Fibroblast of mammary gland (primary cell): ENCODE results near the gene CTNND2.
A peak's percentile ranks its signal among the peaks of the same experiment; 100 is the strongest.

Experiments used
- DNase-seq: peaks from one replicate; pipeline ENCODE4 v3.0.0-alpha.2; 2010; ENCODE audit warnings: low read depth
- H3K4me3 ChIP-seq: 2 replicates; pipeline ENCODE4 v1.5.1; 2011; ENCODE audit warnings: low read depth, mild to moderate bottlenecking, low read length, moderate library complexity; ENCODE audit not compliant: control insufficient read depth
- TF ChIP-seq, protein P1 (sequence below): conservative IDR thresholded peaks from 2 replicates; pipeline ENCODE4 v1.5.1; 2011; ENCODE audit warnings: low read depth, low read length, inconsistent platforms; ENCODE audit not compliant: control insufficient read depth, insufficient read depth

The CTNND2 gene

DNA sequence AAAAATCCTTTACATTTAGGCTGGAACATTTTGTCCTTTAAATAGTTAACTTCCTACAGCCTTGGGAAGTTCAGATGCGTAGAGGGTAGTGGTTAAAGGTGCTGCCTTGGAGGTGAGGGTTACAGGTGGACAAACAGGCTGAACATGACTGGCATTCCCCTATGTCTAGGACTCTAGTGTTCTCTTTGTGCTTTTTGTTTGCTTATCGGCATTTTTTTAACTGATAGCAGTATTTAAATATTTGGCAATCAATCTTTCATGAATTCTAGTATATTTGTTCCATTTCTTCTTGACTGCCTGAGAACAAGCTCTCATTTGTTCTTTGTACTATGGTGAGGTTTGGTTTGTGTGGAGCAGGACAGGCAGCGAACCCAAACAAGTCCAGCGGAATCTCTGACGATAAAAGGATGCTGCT, 307.6 kb downstream of the CTNND2 start:
- DNase-seq = no peak
- TF ChIP-seq, protein P1, sequence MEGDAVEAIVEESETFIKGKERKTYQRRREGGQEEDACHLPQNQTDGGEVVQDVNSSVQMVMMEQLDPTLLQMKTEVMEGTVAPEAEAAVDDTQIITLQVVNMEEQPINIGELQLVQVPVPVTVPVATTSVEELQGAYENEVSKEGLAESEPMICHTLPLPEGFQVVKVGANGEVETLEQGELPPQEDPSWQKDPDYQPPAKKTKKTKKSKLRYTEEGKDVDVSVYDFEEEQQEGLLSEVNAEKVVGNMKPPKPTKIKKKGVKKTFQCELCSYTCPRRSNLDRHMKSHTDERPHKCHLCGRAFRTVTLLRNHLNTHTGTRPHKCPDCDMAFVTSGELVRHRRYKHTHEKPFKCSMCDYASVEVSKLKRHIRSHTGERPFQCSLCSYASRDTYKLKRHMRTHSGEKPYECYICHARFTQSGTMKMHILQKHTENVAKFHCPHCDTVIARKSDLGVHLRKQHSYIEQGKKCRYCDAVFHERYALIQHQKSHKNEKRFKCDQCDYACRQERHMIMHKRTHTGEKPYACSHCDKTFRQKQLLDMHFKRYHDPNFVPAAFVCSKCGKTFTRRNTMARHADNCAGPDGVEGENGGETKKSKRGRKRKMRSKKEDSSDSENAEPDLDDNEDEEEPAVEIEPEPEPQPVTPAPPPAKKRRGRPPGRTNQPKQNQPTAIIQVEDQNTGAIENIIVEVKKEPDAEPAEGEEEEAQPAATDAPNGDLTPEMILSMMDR = no peak
- H3K4me3 ChIP-seq = no peak overlapping the region

DNA sequence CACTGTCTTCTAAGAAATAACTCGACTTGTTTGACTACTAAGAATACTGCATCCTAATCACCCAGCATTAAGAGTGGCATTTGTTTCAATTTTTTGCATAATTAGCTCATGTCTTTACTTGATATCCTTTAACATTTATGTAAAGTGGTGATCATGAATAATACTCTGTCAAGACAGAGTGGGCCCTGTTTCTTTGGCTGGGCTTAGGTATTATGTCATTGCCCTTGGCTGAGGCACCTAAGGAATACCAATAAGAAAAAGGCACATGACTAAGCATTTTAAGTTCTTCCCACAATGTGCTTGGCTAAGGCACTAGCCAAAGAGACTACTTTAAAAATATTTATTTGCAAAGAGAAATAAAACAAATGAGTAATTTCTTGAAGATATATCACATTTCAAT, 308.1 kb downstream of the CTNND2 start:
- DNase-seq = peak; percentile 7
- H3K4me3 ChIP-seq = no peak overlapping the region
- TF ChIP-seq, protein P1 = no peak

DNA sequence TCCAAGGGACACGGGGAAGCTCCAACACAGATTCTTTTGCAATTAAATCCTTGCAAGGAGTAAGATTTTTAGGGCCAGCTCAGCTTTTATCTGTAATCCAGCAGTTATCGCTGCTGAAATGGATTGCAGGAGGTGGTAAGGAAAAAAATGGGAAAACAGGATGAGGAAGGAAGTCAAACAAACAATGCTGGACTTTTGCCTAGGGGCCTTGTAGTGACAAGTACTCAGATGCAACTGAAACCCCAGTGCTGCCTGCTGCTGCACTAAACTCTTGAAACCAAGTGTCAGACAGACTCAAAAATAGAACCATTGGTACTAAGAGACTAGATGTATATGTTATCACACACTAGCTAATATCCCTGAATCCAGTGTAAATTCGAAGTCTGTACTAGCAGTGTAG, 309.2 kb downstream of the CTNND2 start:
- no peak for DNase-seq

DNA sequence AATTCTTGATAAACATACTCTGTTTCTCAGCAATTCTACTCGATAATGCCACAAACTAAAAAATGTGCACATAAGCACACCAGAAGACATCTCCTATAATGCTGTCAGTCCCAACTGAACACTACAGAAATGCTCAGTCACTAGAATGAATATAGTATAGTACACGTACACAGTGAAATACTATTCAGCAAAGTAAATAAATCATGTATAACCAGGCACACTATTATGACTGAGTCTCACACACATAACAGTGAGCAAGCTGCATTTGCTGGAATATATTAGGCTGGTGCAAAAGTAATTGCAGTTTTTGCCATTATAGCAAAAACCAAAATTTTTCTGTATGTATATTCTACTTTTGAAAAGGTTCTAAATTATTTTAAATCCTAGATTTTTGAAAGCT, 310.2 kb downstream of the CTNND2 start:
- DNase-seq = no peak
- TF ChIP-seq, protein P1 = no peak

More for the DNA sequence above, 309.2 kb downstream of the CTNND2 start:
- no peak overlapping the region for H3K4me3 ChIP-seq
- TF ChIP-seq, protein P1 = no peak

DNA sequence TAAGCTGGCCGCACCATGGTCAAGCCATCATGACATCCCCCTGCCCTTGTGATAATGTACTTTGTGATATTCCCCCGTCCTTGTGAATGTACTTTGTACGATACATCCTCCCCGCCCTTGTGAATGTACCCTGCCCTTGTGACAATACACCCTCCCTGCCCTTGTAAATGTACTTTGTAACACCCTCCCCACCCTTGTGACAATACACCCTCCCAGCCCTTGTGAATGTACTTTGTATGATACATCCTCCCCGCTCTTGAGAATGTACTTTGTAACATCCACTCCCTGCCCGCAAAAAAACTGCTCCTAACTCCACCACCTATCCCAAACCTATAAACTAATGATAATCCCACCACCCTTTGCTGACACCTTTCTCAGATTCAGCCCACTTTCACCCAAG, 313.8 kb downstream of the CTNND2 start:
- no peak overlapping the region for H3K4me3 ChIP-seq
- no peak for DNase-seq
- TF ChIP-seq, protein P1 = no peak

More for the DNA sequence above, 310.2 kb downstream of the CTNND2 start:
- H3K4me3 ChIP-seq = no peak overlapping the region

DNA sequence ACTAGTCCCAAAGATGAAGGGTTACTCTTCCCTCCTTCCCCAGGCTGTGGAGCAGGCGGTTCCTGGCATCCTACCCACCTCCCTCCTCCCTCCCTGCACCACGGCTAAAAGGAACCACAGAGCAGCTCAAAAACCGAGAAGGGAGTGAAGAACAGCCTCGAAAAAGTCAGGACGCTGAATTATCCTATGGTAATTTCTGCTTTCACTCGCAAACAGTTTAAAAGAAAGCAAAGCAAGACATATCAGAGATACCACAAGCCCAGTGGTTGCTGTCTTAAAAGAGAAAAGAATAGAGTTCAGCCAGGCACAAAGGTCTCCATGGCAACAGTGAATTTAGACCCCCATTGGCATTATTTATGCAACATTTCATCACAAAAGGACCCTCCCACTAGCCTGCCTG, 315.4 kb downstream of the CTNND2 start:
- H3K4me3 ChIP-seq = no peak overlapping the region
- TF ChIP-seq, protein P1 = no peak
- no peak for DNase-seq

DNA sequence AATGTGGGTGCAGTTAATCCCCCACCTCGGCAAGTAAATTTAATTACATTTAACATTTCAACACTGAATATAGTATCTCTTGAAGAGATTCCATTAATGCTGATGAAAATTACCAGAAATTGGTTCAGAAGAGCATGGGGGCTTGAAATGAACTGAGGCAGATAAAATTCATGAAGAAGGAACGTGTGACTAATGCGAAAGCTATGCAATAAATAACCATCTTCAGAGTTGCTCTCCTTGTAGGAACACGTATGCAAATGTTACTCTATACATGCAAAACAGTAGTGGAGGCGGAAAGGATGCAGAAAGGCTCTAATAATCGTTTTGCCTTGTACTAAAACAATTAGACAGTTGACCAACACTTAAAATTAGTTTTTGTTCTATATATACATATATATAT, 320.2 kb downstream of the CTNND2 start:
- TF ChIP-seq, protein P1 = no peak
- peak; percentile 56 for DNase-seq
- no peak overlapping the region for H3K4me3 ChIP-seq
